ENCODE measurements around the gene ABLIM2.

ABLIM2 gene

DNA sequence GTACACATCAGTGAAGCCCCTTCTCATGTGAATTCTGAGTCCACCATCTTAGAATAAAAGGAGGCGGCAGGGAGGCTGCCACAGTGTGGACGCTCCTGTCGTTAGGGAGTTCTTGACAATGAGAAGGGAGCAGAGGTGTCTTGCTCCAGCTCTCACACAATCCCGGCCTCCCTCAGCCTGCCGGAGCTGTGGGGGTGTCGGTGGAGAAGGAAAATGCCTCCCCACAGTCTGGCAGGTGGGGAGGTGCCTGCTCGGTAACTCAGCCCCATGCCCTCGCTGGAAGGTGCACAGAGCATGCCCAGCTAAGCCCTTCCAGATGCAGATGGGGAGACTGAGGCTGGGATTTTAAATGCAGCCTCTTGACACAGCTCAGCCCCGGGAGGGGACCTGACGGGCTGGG lies 20.5 kb upstream of the ABLIM2 start:
- Histone ChIP-seq H4K20me1 (ENCODE audit: insufficient read depth, low read length) (no peaks in the 10 kb centered on the region), H3K4me2 (ENCODE audit: low read depth, low read length) (no peak overlapping the region), H3K9me2 (replicated peaks; ENCODE audit: insufficient read depth, low read length) (no peaks in the 10 kb centered on the region), H3K79me2 (ENCODE audit: low read length) (no peaks in the 10 kb centered on the region), H3K4me1 (ENCODE audit: low read length) (no peaks in the 10 kb centered on the region), H3F3A (ENCODE audit: insufficient read depth, low read length) (no peaks in the 10 kb centered on the region), H3K27ac (ENCODE audit: low read length) (no peak overlapping the region), H3K4me3 (ENCODE audit: low read length) (no peak overlapping the region), H3K36me3 (replicated peaks; ENCODE audit: insufficient read depth, low read length) (no peaks in the 10 kb centered on the region), H3K9ac (ENCODE audit: low read length) (no peak overlapping the region), H2AFZ (ENCODE audit: low read length) (no peak overlapping the region), H3K27me3 (replicated peaks; ENCODE audit: insufficient read depth, low read length) (peaks cover 33% of the 10 kb centered on the region), H3K9me3 (replicated peaks; ENCODE audit: insufficient read depth, low read length) (no peaks in the 10 kb centered on the region)
- DNase-seq, result no peak
- TF ChIP-seq EZH2 (optimal IDR thresholded peaks at IDR 0.05; ENCODE audit: low read depth, low read length) (no peak), CTCF (IDR thresholded peaks at IDR 0.05; ENCODE audit: low read length) (no peak), EZH2phosphoT487 (IDR thresholded peaks at IDR 0.05; ENCODE audit: low read length) (no peak)

DNA sequence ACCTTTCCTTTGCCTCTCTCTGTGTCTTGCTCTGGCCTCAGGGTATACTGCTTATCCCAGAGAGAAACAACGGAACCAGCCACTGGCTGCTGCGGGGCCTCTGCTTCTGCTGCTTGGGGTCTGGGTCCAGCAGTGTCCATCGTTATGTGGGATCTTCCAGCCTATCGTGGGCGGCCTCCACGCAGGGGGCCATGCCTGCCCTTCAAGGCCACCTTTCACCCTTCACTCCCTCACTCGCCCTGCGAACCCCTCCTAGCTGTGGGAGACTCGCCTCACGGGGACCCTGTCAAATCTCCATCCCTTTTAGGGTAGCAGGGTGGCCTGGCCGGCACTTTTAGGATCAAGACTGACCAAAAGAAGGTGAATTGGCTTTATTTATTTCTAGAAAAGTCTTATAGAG lies 19.3 kb upstream of the ABLIM2 start:
- no peak overlapping the region for H2AFZ ChIP-seq (ENCODE audit: low read length)
- H3K9ac ChIP-seq (ENCODE audit: low read length), result no peak overlapping the region
- TF ChIP-seq EZH2phosphoT487 (IDR thresholded peaks at IDR 0.05; ENCODE audit: low read length), result no peak
- no peak for TF ChIP-seq EZH2 (optimal IDR thresholded peaks at IDR 0.05; ENCODE audit: low read depth, low read length)
- no peak for TF ChIP-seq CTCF (IDR thresholded peaks at IDR 0.05; ENCODE audit: low read length)
- peaks cover 6% of the 10 kb centered on the region; the same call in 1 of the 2 replicates for H3K4me1 ChIP-seq (ENCODE audit: low read length)
- H3K79me2 ChIP-seq (ENCODE audit: low read length), result no peaks in the 10 kb centered on the region
- DNase-seq, result no peak
- H3K36me3 ChIP-seq (replicated peaks; ENCODE audit: insufficient read depth, low read length), result no peaks in the 10 kb centered on the region
- no peaks in the 10 kb centered on the region for H3K9me3 ChIP-seq (replicated peaks; ENCODE audit: insufficient read depth, low read length)
- no peak overlapping the region for H3K27ac ChIP-seq (ENCODE audit: low read length)
- no peaks in the 10 kb centered on the region for H3K9me2 ChIP-seq (replicated peaks; ENCODE audit: insufficient read depth, low read length)
- H3F3A ChIP-seq (ENCODE audit: insufficient read depth, low read length), result no peaks in the 10 kb centered on the region
- H3K4me2 ChIP-seq (ENCODE audit: low read depth, low read length), result no peak overlapping the region
- H4K20me1 ChIP-seq (ENCODE audit: insufficient read depth, low read length), result no peaks in the 10 kb centered on the region
- H3K27me3 ChIP-seq (replicated peaks; ENCODE audit: insufficient read depth, low read length), result peaks cover 28% of the 10 kb centered on the region
- H3K4me3 ChIP-seq (ENCODE audit: low read length), result no peak overlapping the region

DNA sequence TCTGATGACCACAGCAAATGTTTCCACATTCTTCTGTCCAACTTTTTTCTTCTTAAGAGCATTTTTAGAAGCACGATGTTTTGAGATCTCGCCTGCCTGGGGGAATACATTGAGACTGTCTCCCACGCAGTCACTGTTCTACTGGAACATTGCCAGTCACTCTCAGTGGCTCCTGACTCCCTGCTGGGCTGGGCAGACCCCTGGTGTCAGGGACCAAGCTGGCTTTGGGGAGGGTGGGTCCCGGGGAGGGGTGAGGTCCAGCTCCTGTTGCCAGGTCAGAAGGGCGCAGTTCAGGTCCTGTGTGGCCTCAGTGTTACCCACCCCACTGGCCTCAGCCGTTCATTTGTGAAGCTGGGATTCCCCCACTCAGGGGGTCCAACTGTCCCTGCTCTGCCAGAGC lies 18.9 kb upstream of the ABLIM2 start:
- TF ChIP-seq EZH2phosphoT487 (IDR thresholded peaks at IDR 0.05; ENCODE audit: low read length) (no peak), CTCF (IDR thresholded peaks at IDR 0.05; ENCODE audit: low read length) (no peak), EZH2 (optimal IDR thresholded peaks at IDR 0.05; ENCODE audit: low read depth, low read length) (no peak)
- Histone ChIP-seq H3K4me3 (ENCODE audit: low read length) (no peak overlapping the region), H3K4me2 (ENCODE audit: low read depth, low read length) (no peak overlapping the region), H3K79me2 (ENCODE audit: low read length) (no peaks in the 10 kb centered on the region), H4K20me1 (ENCODE audit: insufficient read depth, low read length) (no peaks in the 10 kb centered on the region), H3K9ac (ENCODE audit: low read length) (no peak overlapping the region), H3K9me2 (replicated peaks; ENCODE audit: insufficient read depth, low read length) (no peaks in the 10 kb centered on the region), H2AFZ (ENCODE audit: low read length) (no peak overlapping the region), H3K36me3 (replicated peaks; ENCODE audit: insufficient read depth, low read length) (no peaks in the 10 kb centered on the region), H3K4me1 (ENCODE audit: low read length) (peaks cover 6% of the 10 kb centered on the region; the same call in 1 of the 2 replicates), H3K9me3 (replicated peaks; ENCODE audit: insufficient read depth, low read length) (no peaks in the 10 kb centered on the region), H3F3A (ENCODE audit: insufficient read depth, low read length) (no peaks in the 10 kb centered on the region), H3K27ac (ENCODE audit: low read length) (no peak overlapping the region), H3K27me3 (replicated peaks; ENCODE audit: insufficient read depth, low read length) (peaks cover 28% of the 10 kb centered on the region)
- DNase-seq, result no peak
